GM19023 (cell line): ENCODE data around the gene SLC5A7.

Source experiments
- ATAC-seq: cut with Tn5 transposase; IDR thresholded peaks from one replicate; pipeline ENCODE4 v1.9.1; 2021; ENCODE audit warnings: mild to moderate bottlenecking, moderate library complexity; ENCODE audit not compliant: unreplicated experiment

The SLC5A7 gene

DNA sequence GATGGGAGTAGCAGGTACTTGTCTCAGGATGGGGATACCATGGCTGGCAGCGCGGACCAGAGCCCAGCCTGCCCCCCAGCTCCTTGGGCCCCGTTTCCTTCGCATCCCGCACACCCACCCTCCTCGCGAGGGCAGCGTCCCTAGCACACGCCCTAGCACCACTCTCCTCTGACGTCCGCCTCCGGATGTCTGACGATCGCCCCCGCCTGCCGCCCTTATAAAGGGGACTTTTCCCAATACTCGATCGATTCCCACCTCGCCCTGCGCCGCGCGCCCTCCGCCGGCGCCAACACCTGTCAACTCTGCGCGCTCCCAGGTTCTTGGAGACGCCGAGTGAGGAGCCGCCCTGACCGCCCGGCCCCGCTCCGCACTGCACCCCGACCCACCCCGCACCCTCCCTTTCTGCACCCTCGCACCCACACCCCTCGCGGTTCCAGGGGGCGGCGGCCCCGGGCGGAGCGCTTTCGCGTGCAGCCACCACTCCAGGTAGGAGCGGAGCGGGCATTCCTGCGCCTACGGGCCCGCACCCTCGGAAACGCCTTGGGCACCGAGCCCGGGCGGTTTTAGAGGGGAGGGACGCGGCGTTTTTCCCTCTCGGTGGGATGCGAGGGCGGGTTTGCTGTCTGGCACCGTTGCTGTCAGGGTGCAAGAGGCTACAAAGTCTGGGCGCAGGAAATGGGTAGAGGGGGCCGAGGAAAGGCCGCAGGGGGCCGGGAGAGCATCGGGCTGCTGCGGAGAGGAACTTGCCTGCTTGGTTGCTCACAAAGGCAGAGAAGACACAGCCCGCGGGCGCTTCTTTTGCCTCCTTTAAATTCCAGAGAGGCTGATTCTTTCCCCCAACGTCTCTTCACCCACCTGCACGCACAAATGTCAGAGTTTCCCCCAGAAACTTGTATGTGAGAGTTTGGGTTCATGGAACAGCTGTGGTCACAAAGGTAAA lies at the start of gene SLC5A7:
Gene SLC5A7 (plus strand): TSS at position 247 of the 940 bp plus-strand sequence. CDS start 1,632 bp downstream, outside the sequence.
- no peak for ATAC-seq

DNA sequence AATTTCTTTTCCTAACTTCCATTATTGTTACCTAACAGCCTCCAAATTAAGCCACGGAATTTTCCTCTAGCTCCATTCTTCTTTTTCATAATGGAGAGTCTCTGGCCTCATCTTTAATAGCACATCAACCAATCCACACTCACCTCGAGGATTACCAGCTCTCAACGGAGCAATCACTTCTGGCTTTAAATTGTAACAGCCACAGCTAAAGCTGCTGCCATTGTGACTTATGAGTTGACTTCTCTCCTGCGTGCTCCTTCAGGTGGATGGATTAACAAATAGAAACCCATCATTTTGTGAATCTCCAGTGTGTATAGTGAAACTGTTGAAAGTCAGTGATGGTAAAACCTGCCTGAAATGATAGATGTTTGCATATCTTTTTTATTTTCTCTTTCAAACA lies 24.9 kb upstream of the SLC5A7 start:
- no peak for ATAC-seq

DNA sequence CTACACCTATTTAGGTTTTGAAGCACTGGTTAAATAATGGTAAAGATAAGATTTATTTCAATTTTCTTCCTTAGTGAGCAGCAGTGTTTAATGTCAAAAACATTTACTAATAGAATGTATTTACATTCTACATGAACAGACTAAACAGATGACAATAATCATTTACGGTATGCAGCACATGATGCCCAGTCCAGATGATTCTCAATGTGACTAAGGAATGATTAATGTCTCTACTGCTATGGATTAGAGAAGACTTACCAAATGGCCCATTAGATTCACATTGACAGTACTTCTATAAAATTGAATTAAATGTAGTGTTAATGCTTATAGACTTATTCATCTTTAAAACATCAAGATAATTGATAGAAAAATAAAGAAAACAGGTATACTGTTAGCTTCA lies 22.1 kb upstream of the SLC5A7 start:
- no peak for ATAC-seq

DNA sequence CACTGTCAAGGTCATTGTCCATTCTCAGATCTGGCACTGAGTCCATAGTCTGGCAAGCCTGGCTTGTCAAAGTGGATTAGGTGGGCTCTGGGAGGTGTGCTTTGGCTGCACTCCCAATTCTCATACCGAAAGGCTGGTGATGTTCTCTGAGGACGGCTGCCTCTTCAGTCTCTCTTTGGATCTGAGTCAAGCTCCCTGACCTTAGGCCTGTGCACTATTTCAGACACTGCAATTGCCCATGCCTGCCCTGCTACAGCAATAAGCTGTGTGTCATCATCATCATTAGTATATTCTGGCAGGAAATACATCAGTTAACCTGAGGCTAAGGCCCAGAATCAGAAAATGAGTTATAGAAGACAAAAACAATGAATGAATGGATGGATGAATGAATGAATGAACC lies 1.6 kb upstream of the SLC5A7 start:
- no peak for ATAC-seq

- no peak for ATAC-seq
Observed at GRCh38 chr2:107988108-107988507, 1.8 kb downstream of the SLC5A7 start.

GRCh38 chr2:107989445-107989844 lies 3.1 kb downstream of the SLC5A7 start:
- no peak for ATAC-seq

DNA sequence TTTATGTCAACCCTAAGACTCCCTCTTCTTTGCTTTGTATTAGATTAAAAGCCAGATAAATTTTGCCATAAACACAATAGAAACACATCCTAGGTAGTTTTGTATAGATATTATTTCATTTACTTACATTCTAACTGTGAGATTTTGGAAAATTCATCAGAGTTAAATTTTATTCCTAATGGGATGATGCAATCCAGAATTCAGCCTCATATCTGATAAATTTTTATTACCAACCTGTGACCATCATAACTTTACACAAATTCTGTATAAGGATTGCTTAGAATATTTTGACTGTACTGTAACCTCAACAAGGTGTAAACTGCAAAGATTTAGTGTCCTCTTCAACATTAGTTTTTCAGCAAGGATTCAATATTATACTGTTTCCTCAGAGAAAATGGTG lies 4.4 kb downstream of the SLC5A7 start:
- ATAC-seq = no peak

GRCh38 chr2:107992069-107992468 lies 5.7 kb downstream of the SLC5A7 start:
- ATAC-seq = no peak

- ATAC-seq = no peak
Observed at GRCh38 chr2:107999158-107999557, 12.8 kb downstream of the SLC5A7 start.

GRCh38 chr2:108010912-108011591 lies 24.7 kb downstream of the SLC5A7 start:
- ATAC-seq = no peak

DNA sequence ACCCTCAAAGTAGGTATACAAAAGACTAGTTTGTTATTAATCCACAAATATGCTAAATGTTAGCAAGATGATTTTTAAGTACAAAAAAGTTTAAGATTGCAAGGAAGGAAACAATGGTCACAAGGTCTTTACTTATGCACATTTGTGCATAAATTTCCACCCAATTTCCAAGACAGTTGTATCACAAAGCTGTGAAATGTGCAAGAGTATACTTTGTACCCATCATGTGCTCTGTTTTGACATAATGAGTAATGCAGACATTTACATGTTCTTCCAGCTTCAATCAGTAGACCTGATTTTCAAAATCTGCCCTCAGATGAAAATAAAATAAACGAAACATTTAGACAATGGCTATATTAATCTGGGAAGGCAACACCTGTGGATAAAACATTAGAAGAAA lies 27.0 kb downstream of the SLC5A7 start:
- ATAC-seq = no peak

DNA sequence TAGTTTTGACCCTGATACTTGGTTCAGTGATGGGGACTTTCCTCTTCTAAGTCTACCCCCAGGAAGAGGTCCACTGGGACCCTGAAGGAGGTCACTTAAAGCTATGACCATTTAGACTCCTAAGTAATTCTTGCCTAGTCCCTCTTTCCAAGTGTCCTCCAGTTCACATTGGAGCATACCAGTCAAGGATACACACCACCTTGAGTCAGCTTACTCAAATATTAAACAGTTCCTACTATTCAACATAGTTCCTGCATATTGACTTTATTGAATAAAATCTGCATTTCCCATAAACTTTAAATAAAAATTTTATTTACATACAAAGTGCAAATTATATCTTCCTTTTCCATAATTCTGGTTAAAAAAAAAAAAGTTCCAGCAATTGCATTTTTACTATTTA lies 36.3 kb downstream of the SLC5A7 start:
- ATAC-seq = no peak

DNA sequence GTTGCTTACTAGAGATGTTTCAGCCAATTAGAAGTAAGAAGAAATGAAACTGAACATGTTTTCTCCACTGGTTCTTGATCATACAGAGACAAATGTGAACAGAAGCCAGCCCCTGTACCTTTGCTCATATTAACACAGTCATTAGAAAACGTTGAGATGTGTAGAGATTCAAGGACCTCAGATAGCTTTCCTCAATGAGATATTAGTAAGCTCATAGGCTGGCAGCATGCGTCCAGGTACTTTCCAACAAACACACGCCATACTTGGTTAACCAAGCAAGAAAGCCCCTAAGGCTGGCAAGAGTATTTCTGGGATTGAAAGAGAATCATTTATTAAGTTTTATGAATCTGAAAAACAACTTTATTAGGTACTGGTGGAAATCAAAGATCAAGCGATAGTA lies 37.5 kb downstream of the SLC5A7 start:
- ATAC-seq = no peak

DNA sequence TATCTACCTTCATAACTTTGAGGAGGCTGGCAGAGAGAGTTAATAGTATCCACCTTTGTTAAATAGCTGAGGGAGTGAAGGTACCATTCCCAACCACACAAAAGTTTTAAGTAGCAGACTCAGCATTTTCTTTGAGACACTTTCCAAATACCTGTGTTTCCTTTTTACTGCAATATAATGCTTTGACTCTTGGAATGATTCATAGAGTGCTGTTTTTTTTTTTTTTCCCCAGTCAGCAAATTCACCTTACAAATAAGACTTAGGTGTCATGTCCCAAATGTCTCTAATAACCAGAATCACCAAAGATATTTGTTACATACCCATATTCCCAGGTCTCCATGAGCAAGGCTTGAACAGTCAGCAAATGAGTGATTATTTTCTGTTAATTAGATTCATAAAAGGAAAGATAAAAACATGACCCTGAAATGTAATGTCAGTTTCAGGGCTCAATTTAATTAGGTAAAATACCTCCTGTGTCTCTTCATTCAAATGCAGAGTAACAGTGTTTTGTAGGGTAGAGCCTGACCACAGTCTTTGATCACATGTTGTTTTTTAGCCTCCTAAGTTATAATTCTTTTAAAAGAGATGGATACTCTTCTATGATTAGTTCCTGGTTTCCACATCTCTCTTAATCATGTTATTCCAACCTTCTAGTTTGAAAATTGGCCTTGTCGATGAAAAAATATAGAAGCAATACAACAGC lies 39.9 kb downstream of the SLC5A7 start:
- no peak for ATAC-seq

GRCh38 chr2:108029496-108029895 lies 43.2 kb downstream of the SLC5A7 start:
- ATAC-seq = no peak

DNA sequence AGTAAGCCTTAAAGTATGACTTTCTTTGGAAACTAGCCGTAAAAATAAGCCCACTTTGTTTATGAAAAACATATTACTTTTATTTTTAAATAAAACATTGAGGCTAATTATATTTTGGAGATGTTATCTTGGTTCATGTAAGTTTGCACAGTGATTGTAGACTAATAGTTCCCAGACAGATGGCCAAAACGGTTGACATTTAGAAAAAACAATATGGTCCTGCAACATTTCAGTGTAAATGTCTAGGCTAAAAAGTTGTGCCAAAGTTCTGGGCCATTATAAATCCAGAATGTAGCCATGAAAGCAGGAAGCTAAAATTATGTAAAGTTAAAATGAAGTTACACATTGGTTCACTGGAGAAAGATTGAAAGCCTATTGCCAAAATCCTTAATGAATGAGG lies 43.6 kb downstream of the SLC5A7 start:
- no peak for ATAC-seq

DNA sequence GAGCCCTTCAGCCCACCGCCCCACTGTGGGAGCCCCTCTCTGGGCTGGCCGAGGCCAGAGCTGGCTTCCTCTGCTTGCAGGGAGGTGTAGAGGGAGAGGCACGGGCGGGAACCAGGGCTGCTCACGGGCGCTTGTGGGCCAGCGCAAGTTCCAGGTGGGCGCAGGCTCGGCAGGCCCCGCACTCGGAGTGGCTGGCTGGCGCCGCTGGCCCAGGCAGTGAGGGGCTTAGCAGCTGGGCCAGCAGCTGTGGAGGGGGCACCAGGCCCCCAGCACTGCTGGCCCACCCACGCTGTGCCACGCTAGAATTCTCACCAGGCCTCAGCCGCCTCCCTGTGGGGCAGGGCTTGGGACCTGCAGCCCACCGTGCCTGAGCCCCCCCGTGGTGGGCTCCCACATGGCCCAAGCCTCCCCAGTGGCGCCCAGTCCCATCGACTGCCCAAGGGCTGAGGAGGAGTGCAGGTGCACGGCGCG lies 45.2 kb downstream of the SLC5A7 start:
- ATAC-seq = no peak

GRCh38 chr2:108034843-108035242 lies 48.5 kb downstream of the SLC5A7 start:
- ATAC-seq = no peak

- no peak for ATAC-seq
Observed at GRCh38 chr2:108048752-108049151, 62.4 kb downstream of the SLC5A7 start.

DNA sequence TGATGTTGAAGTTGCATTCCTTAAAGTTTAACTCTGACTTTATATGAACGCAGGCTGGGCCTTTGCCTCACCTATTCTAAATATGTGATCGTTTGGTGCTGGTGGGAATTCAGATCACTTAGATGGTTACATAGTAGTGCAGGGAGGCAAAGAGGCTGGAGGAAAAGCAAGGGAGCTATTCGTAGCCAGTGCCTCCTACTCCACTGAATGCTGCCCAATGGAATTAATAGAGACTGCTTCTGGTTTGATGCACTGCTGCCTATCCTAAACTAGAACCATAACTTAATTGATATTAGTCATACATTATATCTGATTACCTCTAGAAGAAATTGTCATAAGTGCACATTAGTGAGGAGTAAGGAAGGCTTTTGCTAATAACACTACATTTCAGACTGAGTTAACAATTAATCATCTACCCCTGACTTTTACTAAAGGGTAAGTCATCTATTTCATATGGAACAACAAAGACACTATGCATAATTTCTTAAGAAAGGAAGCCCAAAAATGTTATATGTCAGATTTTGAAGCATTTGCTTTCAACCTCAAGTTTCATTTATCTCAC lies 72.3 kb downstream of the SLC5A7 start:
- no peak for ATAC-seq

GRCh38 chr2:108061439-108062042 lies 75.2 kb downstream of the SLC5A7 start:
- ATAC-seq = no peak
